Measurements from ENCODE around the gene TTC27.
"Not testable (repeated sequence)": the region's sequence is repeated elsewhere in the genome, so short reads cannot be mapped to it uniquely, and the experiment has no call there.

Gene TTC27

DNA sequence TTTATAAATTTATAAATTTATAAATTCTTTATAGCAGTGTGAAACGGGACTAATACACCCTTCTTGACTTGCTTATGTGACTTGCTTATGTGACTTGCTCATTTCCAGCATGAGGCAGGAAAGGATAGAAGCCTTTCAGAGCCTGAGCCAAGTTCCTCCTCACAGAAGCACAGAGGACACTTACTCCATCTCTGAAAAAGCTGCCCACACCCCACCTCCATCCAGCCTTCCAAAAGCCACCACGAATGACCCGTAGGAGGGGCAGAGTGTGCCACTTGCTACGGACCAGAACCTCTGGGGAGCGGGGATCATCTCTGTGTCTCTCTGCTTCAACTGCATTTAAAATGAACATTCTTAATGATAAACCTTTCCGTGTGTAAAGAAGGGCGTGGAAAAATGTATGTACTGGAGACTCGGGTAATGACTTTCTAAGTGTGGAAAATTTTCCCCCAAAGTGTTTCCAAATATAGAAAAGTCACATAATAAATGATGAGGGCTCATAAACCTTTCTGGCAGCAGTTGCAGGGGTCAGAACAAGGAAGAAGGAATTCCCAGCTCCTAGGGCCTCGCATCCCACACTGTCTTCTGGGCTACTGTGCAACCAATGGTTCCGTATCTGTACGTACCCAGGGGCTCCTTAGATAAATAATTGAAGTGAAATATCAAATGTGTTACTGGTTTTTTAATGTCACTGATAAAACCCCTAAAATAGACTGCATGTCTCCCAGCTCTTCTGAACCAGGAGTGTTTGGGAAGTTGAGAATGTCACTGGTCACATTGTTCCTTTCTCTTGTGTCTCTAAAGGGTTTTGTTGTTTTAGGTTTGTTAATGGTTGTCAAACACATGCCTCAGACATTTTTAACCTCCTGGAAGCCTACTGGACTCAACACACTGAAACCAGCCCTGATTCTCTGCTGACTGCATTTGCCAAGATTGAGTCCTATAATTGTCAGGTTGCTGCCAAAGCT lies 214.4 kb downstream of the TTC27 start:
- intact Hi-C loops (cut with DNase I) = no loop called here
- DNase-seq = no peak

DNA sequence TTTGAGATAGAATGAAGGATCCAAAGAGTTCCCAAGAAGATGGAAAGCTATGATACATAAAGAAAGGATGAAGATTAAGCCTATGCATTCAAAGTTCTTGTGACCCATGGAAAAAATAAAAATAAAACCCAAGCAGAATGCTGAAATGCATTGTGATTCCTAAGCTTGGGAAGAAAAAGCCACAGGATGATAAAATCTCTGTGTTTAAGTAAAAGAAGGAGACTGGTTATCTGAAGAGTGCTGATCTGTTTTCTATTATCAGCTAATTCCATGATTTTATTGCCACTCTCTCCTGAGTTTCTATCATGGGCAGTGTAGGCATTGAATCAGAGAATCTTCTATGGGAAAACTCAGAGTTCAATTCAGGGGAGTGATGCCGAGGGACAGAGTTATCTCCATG lies 215.8 kb downstream of the TTC27 start:
- intact Hi-C loops (cut with DNase I) = no loop called here
- DNase-seq = no peak

DNA sequence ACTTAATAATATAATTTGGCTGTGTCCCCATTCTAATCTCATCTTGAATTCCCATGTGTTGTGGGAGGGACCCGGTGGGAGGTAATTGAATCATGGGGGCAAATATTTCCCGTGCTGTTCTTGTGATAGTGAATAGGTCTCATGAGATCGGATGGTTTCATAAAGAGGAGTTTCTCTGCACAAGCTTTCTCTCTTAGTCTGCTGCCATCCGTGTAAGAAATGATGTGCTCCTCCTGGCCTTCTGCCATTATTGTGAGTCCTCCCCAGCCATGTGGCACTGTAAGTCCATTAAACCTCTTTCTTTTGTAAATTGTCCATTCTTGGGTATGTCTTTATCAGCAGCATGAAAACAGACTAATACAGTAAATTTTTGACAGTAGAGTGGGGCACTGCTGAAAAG lies 216.4 kb downstream of the TTC27 start:
- intact Hi-C loops (cut with DNase I) = no loop called here
- DNase-seq = no peak

DNA sequence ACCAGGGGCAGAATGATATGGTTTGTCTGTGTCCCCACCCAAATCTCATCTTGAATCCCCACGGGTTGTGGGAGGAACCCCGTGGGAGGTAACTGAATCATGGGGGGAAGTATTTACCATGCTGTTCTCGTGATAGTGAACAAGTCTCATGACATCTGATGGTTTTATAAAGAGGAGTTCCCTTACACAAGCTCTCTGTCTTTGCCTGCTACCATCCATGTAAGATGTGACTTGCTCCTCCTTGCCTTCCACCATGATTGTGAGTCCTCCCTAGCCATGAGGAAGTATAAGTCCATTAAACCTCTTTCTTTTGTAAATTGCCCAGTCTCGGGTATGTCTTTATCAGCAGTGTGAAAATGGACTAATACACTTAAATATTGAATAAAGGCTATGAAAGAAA lies 218.4 kb downstream of the TTC27 start:
- intact Hi-C loops (cut with DNase I); DNase-seq: not testable (repeated sequence)

DNA sequence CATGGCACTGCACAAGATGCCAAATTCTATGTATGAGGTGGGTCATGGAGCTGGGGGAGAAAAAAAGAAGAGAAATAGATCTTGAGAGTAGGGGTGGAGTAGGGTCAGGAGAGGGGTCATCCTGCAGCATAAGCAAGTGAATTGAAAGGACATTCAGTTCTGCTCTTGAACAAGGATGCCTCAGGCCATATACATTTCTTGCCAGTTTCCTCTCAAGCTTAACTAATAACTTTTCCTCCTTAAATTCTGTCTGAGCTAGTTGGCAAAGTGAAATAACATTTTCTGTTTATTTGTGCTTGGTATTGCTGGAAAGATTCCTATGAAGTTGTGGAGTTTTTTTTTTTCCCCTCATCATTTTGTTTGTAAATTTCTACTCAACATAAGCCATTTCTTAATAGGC lies 219.9 kb downstream of the TTC27 start:
- intact Hi-C loops (cut with DNase I) = no loop called here
- no peak for DNase-seq

DNA sequence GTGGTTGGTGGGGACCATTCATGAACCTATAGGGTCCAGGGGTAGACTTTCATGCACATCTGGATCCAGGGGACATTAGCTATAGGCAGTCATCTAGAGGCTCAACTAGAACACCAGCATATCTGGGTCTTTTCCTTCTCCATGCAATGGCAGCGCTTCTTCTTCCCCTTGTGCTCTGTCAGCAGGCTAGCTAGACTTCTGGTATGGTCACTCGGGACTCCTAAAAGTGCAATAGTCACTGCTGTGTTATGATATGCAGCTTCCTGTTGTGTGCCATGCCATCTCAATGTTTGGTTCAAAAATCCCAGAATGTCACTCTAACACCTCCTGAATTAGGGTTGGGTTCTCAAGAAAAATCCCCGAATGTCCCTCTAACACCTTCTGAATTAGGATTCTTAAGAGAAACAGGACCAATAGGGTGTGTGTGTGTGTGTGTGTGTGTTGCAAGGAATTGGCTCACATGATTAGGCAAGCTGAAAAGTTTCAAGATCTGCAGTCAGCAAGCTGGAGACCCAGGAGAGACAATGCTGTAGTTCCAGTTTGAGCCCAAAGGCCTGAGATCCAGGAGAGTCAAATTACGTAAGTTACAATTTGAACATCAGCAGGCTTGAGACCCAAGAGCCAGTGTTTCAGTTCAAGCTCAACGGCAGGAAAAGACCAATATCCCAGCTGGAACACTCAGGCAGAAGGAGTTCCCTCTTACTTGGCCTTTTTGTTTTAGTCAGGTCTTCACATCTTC lies 221.8 kb downstream of the TTC27 start:
- no peak for DNase-seq
- intact Hi-C loops (cut with DNase I) = no loop called here

DNA sequence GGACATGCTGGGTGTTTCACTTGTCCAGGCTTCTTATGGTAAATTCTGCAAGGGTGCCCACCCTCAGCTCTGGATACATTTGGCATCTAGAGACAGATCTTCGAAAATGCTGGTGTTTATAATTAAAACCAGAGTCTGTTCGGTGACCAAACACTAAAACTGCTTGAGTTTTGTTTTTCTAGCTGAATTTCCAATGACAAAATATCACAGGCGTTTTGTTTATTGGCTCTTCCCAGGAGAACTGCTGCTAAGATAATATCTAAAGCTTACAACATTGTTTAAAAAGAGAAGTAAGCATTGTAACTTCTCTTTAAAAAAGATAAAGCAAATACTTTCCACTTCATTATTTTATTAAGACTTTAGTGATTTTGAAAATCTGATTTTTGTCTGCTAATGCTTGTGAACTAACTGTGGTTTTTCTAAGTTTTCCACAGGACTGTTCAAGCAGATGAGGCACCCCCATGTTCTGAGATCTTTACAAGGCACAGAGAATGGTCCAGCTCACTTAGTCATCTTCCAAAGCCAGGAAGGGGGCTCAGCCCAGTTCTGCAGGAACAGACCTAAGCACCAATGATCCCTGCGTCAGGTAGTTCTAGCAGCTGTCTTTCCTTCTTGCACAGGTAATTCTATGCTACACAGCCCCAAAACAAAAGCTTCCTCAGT lies 224.1 kb downstream of the TTC27 start:
- intact Hi-C loops (cut with DNase I) = no loop called here
- no peak for DNase-seq

DNA sequence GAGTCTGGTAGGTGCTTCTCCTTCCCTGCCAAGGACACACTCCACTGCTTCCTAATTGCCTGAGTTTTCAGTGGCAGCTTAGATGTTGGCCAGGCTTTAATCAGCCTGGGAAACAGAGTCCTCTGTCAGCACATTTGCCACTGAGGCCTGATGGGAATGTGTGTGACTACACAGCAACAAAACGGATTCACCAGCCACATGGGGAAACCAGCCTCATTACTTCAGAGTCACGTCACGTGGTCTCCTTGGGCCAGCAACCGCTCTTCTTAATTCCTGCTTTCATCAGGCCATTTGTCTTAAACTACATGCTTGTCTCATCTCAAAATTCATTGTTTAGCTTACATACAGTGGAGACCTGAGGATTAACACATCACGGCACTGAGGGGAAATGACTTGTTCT lies 225.0 kb downstream of the TTC27 start:
- intact Hi-C loops (cut with DNase I) = no loop called here
- no peak for DNase-seq

DNA sequence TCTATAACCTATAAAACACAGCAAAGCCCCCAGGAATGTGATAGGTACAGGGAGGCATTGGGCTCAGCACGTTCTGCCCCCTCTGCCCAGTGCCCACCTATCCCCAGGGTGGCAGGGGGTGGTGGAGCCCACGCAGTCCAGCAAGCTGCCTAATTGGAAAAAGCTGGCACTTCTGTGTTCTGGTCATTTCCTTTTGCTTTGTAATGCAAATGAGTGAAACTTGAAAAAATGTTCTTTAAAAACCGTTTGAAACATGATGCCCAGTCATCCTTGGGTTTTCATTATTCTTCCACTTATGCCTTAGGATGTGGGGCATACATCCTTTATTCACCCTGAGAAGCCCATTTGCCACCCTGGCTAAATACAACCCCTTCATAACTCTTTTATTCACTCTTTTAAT lies 229.0 kb downstream of the TTC27 start:
- no peak for DNase-seq

DNA sequence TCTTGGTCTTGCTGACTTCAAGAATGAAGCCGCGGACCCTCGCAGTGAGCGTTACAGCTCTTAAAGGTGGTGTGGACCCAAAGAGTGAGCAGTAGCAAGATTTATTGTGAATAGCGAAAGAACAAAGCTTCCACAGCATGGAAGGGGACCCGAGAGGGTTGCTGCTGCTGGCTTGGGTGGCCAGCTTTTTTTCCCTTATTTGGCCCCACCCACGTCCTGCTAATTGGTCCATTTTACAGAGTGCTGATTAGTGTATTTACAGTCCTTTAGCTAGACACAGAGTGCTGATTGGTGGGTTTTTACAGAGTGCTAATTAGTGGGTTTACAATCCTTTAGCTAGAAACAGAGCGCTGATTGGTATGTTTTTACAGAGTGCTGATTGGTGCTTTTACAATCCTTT lies 230.9 kb downstream of the TTC27 start:
- DNase-seq = no peak
- intact Hi-C loops (cut with DNase I) = no loop called here

More for the DNA sequence above, 229.0 kb downstream of the TTC27 start:
- intact Hi-C loops (cut with DNase I) = no loop called here

DNA sequence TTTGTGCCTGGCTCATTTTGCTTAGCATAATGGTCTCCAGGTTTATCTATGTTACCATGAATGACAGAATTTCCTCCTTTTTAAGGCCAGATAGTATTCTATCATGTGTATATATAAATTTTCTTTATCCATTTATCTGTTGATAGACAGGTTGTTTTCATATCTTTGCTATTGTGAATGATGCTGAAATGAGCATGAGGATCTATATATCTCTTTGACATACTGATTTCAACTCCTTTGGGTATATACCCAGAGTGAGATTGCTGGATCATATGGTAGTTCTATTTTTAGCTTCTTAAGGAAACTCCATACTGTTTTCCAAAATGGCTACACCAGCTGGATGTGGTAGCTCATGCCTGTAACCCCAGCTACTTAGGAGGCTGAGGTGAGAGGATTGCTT lies 232.5 kb downstream of the TTC27 start:
- intact Hi-C loops (cut with DNase I) = no loop called here
- DNase-seq = no peak

DNA sequence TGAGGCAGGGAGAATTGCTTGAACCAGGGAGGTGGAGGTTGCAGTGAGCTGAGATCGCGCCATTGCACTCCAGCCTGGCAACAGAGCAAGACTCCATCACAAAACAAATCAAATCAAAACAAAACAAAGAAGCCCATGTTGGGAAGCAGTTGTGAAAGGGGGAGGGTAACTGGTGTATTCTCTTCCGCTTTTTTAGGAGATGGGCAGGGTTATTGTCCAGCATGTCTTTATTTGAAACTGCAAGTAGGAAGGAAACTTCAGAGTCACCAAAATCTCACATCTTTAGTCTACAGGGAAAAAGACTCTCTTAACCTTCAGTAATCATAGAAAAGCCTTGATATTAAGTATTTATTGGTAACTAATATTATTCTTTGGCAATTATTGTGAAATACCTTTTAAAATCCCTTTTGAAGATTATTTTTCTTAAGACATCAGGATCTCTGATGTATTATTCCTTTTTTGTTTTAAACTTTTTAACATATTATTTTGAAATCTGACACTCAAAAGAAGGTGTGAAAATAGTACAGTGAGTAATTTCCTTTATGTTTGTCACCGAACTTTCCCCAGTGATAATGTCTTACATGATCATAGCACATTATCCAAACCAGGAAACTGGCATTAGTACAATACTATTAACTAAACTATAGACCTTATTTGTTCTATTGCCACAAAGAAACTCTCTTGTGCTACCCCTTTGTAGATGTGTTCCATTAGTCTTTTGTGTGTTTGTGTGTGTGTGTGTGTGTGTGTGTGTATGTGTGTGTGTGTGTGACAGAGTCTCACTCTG lies 234.6 kb downstream of the TTC27 start:
- intact Hi-C loops (cut with DNase I) = no loop called here
- DNase-seq = no peak

DNA sequence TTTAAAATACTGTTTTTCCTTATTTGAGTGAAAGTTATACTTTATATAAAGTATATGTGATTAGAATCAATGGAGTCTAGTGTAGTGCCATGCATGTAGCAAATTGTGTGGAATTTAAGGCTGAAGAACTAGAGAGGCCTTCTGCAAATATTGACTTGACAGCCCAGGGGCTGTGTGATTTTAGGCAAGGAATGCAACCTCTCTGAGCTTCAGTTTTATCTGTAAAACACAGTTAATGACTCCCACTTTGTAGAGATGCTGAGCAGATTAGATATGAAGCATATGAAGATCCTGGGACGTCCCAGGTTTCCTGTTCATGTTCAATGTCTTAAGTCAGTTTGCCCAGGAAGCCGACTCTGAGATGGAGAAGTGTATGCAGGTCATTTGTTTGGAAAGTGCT lies 235.5 kb downstream of the TTC27 start:
- intact Hi-C loops (cut with DNase I) = no loop called here
- no peak for DNase-seq

DNA sequence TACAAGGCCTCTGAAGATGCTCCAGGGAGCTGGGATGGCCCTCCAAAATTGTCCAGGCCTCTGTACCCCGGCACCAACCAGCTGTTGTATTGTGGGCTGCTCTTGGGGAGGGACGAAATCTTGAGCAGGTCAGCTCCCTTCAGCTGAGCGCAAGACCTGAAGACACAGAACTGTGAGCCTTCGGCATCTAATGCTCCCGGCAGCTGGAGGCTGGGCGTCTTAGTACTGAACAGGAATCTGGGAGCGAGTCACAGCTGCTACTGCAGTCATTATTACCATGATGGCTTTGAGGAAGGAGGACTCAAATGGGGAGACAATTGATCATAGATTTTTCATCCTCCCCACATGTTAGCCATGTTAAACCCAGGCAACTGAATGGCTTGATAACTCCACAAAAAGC lies 236.0 kb downstream of the TTC27 start:
- no peak for DNase-seq
- intact Hi-C loops (cut with DNase I) = no loop called here

DNA sequence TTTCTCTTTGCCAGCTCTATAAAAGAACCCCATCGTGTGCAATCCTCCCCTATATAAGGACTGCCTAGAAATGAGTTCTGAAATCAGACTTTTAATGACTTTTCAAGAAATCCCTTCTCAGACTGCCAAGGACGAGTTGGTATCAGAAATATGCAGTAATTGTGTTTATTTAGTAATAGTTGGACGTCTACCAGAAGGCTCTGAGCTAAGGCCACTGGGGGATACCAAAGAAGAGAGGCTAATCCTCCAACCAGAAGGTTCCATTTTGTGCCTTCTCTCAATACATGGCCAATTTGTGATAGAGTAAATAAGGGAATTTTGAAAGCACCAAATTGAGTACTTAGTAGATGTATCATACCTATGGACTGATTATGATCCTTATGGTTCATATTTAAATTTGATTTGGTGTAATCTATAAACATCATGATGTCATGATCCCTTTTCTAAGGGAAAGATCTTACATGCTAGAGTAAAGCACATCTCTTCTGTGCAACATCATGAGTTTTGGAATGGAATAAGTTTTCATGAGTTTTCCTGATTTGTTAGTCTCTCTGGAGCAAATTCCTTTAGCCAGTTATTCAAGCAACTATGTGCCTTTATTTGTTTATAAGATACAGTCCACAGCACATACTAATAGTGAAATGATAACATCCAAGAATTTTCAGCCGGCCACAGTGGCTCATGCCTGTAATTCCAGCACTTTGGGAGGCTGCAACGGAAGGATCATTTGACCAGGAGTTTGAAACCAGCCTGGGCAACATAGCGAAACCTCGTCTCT lies 236.7 kb downstream of the TTC27 start:
- intact Hi-C loops (cut with DNase I) = no loop called here
- DNase-seq = no peak

DNA sequence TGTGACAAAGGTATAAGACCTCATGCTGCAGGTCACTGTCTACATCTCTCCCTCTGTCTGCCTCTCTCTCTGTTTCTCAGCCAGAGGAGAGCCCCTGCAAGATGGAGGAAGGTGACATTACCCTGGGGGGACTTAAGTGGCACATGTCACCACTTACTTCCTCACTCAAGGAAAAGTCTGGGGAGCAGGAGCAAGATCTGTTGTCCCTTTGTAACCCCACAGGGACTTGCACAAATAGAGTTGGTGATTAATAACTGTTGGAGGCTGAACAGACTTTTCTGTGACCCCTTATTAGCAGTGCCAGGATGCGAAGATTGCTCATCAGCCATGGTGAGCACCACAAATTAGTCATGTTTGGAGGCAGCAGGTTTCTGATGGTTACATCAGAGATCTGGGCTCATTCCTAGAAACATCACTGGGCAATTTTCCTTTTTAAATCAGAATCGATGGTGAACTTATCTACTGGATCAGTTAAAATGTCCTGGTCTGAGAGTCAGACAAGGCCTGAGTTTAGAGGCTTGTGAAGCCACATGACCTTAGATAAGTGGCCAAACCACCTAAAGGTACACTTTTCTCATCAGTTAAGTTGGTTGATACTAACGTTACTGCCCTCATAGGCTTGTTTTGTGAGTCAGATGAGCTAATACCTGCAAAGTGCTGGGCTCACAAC lies 237.7 kb downstream of the TTC27 start:
- intact Hi-C loops (cut with DNase I) = no loop called here
- DNase-seq = no peak

DNA sequence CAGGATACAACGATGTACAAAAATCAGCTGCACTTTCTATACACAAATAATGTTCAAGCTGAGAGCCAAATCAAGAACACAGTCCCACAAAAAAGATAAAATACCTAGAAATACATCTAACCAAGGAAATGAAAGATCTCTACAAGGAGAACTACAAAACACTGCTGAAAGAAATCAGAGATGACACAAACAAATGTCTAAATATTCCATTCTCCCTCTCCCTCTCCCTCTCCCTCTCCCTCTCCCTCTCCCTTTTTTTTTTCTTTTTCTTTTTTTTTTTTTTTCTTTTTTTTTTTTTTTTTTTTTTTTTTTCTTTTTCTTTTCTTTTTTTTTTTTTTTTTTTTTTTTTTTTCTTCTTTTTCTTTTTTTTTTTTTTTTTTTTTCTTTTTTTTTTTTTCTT lies 238.6 kb downstream of the TTC27 start:
- DNase-seq; intact Hi-C loops (cut with DNase I): not testable (repeated sequence)
